ENCODE data around the gene TFDP1.

TFDP1 gene

GRCh38 chr13:113634279-113635047, 49.9 kb downstream of the TFDP1 start:
- DNase-seq (ENCODE audit: low read depth), result no peak

GRCh38 chr13:113635048-113635420, 50.5 kb downstream of the TFDP1 start:
- no peak for DNase-seq (ENCODE audit: low read depth)

DNA sequence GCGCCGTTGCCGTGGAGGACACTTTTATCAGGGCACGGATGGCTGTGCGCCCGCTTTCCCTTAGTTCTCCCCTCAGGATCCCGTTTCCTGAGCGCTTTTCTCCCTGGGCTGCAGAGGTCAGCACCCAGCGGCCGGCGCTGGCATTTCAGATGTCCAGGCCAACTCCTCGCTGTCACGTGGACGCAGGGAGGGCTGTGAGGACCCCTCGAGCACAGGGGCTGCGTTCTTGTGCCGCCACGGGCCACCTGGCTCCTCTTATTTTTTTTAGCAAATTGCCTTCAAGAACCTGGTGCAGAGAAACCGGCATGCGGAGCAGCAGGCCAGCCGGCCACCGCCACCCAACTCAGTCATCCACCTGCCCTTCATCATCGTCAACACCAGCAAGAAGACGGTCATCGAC, 51.2 kb downstream of the TFDP1 start:
- DNase-seq (ENCODE audit: low read depth), result no peak

DNA sequence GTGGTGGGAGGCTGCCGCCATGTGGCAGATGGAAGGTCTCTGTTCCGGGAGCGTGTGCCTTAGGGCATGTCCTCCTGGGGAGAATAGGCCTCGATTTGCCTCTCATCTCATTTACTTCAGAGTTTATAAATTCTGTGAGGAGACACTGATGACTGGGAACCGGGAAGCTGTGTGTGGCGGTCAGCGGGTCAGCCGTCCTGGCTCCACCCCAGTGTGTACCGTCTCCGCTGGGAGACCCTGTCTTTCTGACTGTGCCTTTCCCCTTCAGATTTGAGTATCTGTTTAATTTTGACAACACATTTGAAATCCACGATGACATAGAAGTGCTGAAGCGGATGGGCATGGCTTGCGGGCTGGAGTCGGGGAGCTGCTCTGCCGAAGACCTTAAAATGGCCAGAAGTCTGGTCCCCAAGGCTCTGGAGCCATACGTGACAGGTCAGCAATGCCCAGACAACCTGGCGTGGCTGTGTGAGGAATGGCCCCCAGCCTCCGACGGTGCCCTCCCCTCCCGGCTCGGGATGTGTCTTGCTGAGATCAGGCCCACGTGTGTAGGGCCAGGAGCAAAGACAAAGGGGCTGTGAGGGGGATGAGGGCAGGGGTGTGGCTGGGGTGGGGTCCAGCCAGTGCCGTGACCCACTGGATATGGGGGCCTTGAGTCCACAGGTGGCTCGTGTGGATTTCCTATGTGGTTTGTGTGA, 51.9 kb downstream of the TFDP1 start:
- DNase-seq (ENCODE audit: low read depth), result no peak

GRCh38 chr13:113637262-113638160, 53.0 kb downstream of the TFDP1 start:
- no peak for DNase-seq (ENCODE audit: low read depth)

DNA sequence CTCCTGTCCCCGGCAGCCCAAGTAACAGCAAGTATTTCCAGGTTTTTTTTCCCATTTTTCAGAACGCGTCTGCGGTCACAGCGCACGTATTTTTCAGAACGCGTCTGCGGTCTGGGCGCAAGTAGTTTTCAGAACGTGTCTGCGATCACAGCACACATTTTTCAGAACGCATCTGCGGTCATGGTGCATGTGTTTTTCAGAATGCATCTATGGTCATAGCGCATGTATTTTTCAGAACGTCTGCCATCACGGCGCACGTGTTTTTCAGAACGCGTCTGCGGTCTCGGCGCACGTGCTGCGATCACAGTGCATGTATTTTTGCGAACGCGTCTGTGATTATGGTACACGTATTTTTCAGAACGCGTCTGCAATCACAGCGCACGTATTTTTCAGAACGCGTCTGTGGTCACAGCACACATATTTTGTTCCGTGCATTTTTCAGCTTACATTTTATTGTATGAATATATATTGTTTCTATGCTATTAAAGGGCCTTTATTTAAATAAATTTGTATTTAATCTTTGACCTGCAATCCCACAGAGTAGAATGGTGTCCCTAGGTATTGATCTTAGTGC, 53.7 kb downstream of the TFDP1 start:
- no peak for DNase-seq (ENCODE audit: low read depth)

- DNase-seq (ENCODE audit: low read depth), result no peak
These were observed 54.3 kb downstream of the TFDP1 start for GRCh38 chr13:113638806-113639205.

- no peak for DNase-seq (ENCODE audit: low read depth)
These were observed 55.2 kb downstream of the TFDP1 start for GRCh38 chr13:113639616-113640262.

DNA sequence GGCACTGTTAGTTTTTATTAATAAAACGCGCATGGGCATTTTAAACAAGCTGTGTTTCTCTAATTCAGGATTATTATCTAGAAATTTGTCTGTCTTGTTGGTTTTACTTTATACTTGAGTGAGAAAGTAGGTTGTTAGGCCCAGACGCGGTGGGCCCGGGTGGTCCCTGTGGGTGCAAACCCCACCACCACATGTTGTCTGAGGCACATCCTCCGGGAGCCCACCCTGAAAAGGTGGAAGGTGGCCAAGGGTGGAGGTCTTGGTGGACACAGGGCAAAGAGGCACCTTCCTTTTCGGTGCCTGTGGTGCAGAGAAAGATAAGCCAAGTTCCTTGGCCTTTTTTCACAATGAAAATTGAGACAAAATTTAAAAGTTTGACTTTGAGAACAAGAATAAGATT, 56.9 kb downstream of the TFDP1 start:
- DNase-seq (ENCODE audit: low read depth), result no peak

DNA sequence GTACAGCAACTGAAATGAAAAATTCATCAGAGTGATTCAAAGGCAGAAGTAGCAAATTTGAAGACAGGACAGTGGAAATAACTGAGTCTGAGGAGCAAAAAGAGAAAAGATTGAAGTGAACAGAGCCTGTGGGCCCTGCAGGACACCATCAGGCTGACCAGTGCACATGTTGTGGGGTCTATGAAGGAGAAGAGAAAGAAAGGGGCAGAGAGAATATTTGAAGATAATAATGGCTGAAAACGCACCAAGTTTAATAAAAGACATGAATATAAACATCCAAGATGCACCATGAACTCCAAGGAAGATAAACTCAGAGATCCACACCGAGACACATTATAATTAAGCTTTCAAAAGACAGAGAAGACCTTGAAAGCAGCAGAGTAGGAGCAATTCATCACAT, 58.0 kb downstream of the TFDP1 start:
- DNase-seq (ENCODE audit: low read depth), result no peak

- DNase-seq (ENCODE audit: low read depth), result no peak
These were observed 59.0 kb downstream of the TFDP1 start for GRCh38 chr13:113643593-113643992.

DNA sequence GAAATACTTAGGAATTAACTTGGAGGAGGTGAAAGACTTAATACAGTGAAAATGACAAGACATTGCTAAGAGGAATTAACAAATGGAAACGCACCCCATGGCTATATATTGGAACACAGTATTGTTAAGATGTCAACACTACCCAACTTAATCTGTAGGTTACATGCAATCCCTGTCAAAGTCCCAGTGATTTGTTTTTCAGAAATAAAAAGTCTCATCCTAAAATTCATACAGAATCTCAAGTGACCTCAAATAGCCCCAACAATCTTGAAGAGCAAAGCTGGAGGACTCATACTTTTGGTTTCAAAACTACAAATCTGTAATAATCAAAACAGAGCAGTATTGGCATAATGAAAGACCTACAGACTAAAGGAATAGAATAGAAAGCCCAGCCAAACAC, 60.2 kb downstream of the TFDP1 start:
- no peak for DNase-seq (ENCODE audit: low read depth)

DNA sequence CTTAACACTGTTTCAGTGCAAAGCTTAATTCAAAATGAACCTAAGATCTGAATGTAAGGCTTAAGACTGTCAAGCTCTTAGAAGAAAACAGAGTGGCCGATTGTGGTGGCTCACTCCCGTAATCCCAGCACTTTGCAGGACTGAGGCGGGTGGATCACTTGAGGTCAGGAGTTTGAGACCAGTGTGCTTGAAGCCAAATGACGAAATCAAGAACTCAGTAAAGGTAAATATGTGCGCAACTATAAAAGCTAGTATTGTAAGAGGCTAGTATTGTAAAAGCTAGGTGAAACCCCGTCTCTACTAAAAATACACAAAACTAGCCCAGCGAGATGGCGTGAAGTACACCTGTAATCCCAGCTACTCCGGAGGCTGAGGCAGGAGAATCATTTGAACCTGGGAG, 60.8 kb downstream of the TFDP1 start:
- no peak for DNase-seq (ENCODE audit: low read depth)

DNA sequence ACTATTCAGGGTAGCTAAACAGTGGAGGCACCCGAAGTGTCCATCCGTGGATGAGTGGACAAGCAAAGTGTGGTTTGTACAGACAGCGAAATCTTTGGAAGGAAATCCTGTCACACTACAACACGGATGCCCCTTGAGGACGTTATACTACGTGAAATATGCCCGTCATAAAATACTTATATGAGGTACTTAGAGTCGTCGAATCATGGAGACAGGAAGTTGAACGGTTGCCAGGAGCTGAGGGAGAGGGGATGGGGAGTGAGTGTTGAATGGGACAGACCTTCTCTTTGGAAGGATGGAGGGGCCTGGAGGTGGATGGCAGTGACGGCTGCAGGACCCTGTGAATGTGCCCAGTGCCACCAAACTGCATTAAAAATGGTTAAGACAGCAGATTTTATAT, 61.8 kb downstream of the TFDP1 start:
- DNase-seq (ENCODE audit: low read depth), result no peak

GRCh38 chr13:113646921-113647340, 62.4 kb downstream of the TFDP1 start:
- no peak for DNase-seq (ENCODE audit: low read depth)

DNA sequence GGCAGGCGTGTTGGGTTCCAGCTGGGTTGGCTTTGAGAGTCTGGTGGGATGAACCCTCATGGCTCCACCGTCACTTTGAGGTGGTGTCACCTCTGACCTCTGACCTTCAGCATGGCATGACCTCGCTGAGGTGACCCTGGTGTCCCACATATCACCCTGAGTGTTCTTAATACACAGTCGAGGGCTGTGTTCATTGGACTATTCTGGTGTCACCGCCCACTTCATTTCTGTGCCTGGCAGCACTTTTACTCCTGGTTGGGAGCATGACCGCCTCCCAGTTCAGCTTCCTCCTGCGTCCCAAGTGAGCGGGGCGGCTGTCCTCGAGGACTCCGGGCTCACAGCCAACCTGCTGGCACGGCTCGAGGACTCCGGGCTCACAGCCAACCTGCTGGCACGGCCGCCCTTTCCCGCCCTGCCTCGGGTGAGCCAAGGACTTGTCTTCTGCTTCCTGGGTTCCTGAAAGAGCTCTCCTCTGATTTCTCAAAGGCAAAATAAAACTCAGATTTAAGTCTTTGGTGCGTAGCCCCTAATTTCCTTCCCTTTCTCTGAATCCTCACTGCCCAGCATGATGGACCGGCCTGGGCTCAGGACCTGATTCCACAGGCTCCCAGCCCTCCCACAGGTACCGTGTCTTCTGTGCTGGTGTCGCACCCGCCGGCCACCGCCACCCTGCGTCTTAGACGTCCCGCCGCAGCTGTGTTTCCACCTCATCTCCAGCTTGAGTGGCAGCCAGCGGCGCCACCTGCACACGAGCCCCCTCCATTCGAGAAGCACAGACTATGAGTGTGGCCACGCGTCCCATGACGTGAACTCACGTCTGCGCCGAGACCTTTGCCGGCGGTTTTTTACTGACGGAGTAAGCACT, 63.0 kb downstream of the TFDP1 start:
- no peak for DNase-seq (ENCODE audit: low read depth)

DNA sequence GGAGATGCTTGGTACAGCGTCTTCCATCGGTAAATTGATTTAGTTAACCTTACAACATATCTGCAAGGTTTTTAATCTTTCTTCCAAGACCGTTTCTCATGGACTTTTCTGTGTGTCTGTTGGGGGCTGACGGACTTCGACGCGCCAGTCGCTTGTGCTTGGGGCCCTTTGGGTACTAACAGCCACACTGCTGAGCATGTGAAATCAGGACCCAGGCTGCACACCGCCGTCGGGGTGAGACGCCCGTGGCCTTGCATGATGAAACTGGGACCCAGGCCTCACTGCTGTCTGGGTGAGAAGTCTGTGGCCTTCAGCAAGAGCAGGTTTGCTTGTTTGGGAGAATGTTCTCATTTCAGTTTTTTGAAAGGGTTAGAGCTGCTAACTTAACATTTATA, 63.7 kb downstream of the TFDP1 start:
- no peak for DNase-seq (ENCODE audit: low read depth)

GRCh38 chr13:113649212-113649611, 64.7 kb downstream of the TFDP1 start:
- DNase-seq (ENCODE audit: low read depth), result no peak

DNA sequence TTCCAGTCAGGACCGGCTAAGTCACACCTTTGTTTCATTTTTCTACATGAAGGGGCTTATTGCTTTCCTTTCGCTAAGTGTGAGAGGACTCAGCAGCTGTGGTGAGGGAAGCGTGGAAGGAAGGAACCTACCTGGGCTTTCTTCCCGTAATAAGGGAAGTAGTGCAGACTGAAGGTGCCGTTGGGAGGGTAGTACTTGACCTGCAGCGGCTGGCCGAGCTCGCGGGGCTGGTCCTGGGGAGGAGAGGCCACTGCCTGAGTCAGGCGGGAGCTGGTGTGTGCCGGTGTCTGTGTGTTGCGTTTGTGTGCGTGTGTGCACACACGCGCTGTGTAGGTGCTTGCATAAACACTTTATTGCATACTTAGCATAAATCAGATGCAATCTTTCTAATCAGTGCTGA, 65.7 kb downstream of the TFDP1 start:
- DNase-seq (ENCODE audit: low read depth), result no peak

GRCh38 chr13:113650731-113651148, 66.2 kb downstream of the TFDP1 start:
- DNase-seq (ENCODE audit: low read depth), result no peak
